ENCODE measurements around the gene TOX2. TPM values are rescaled to one million over a fixed set of nuclear protein-coding genes. Genes with fewer than 3 reads are reported as not detected.

The TOX2 gene
- total RNA-seq, 1 experiment from 2014 or later, result 117 TPM

DNA sequence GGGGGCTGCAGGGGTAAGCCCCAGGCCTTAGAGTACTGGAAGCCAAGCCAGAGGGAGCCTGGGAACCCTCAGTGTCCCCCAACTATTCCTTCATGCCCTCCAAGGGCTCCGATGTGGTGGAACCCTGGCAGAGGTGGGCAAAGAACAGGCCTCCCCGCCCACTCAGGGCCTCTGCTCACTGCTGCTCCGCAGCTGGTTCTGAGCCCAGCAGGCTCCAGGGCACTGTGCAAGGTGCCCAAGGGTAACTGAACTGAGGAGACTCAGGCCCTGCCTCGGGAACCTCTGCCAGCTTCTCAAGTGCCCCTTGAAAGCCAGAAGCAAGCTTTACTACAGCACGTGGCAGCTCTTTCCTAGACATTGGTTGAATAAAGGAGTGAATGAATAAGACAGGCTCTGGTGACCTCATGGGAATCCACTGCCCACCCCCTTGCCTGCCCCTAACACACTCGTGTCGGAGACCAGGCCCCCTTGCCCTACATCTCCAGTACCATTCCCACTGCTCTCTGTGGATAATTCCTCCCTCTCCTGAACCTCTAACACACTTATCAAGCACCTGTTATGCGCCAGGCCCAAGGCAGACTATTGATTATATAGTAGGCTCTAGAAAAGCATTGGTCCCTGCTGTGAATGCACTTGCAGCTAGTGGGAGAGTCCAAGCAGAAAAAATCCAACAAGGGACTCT is 55.0 kb downstream of the TOX2 start:
- TF ChIP-seq, protein P1, sequence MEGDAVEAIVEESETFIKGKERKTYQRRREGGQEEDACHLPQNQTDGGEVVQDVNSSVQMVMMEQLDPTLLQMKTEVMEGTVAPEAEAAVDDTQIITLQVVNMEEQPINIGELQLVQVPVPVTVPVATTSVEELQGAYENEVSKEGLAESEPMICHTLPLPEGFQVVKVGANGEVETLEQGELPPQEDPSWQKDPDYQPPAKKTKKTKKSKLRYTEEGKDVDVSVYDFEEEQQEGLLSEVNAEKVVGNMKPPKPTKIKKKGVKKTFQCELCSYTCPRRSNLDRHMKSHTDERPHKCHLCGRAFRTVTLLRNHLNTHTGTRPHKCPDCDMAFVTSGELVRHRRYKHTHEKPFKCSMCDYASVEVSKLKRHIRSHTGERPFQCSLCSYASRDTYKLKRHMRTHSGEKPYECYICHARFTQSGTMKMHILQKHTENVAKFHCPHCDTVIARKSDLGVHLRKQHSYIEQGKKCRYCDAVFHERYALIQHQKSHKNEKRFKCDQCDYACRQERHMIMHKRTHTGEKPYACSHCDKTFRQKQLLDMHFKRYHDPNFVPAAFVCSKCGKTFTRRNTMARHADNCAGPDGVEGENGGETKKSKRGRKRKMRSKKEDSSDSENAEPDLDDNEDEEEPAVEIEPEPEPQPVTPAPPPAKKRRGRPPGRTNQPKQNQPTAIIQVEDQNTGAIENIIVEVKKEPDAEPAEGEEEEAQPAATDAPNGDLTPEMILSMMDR (conservative IDR thresholded peaks at IDR 0.05; ENCODE audit: low read depth, low read length), result no peak
- no peak for TF ChIP-seq EZH2 (IDR thresholded peaks at IDR 0.05; ENCODE audit: borderline replicate concordance, low read depth, low read length, poor library complexity, severe bottlenecking)
- Histone ChIP-seq H3K27ac (ENCODE audit: low read depth, low read length, poor library complexity, severe bottlenecking) (no peak overlapping the region), H3K9me3 (ENCODE audit: low read depth, low read length, poor library complexity, severe bottlenecking) (no peaks in the 10 kb centered on the region), H3K4me3 (ENCODE audit: low read depth, low read length, poor library complexity, severe bottlenecking) (no peak overlapping the region), H3K36me3 (ENCODE audit: insufficient read depth, low read length, poor library complexity, severe bottlenecking) (no peaks in the 10 kb centered on the region), H3K27me3 (replicated peaks; ENCODE audit: insufficient read depth, low read depth, low read length, poor library complexity) (no peaks in the 10 kb centered on the region), H3K4me1 (ENCODE audit: insufficient read depth, low read length, poor library complexity, severe bottlenecking) (peaks cover 29% of the 10 kb centered on the region)
- BruUV-seq (replicated peaks), result no TSS peak
- intact Hi-C loops (cut with micrococcal nuclease; ENCODE audit: unreplicated experiment), result no loop called here
- no peak for DNase-seq (ENCODE audit: low spot score)
- POLR2A ChIA-PET (ENCODE audit: low non-redundant PET), result no interaction called here
- CTCF ChIA-PET, result no interaction called here

DNA sequence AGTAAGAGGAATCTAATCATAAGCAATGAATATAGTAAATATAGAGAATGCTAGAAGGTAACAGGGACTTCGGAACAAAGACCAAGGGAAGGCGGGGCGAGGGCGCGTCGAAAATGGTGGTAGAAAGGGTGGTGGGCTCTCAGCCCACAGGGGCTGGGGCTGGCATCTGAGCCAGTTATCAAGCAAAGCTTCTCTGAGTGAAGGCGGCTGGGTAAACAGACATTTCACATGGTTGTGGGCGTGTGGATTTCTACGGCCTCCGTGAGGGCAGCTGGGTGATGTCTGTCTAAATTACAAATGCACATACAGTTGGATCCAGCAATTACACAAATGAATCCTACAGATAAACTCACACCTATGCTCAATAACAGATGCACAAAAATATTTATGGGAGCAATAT is 56.6 kb downstream of the TOX2 start:
- TF ChIP-seq, protein P1 (conservative IDR thresholded peaks at IDR 0.05; ENCODE audit: low read depth, low read length), result no peak
- TF ChIP-seq EZH2 (IDR thresholded peaks at IDR 0.05; ENCODE audit: borderline replicate concordance, low read depth, low read length, poor library complexity, severe bottlenecking), result no peak
- no peaks in the 10 kb centered on the region for H3K9me3 ChIP-seq (ENCODE audit: low read depth, low read length, poor library complexity, severe bottlenecking)
- H3K27me3 ChIP-seq (replicated peaks; ENCODE audit: insufficient read depth, low read depth, low read length, poor library complexity), result no peaks in the 10 kb centered on the region
- H3K4me3 ChIP-seq (ENCODE audit: low read depth, low read length, poor library complexity, severe bottlenecking), result no peak overlapping the region
- no peak for DNase-seq (ENCODE audit: low spot score)
- peaks cover 10% of the 10 kb centered on the region for H3K36me3 ChIP-seq (ENCODE audit: insufficient read depth, low read length, poor library complexity, severe bottlenecking)
- POLR2A ChIA-PET (ENCODE audit: low non-redundant PET), result no interaction called here
- no TSS peak for BruUV-seq (replicated peaks)
- no peak overlapping the region for H3K27ac ChIP-seq (ENCODE audit: low read depth, low read length, poor library complexity, severe bottlenecking)
- peaks cover 20% of the 10 kb centered on the region for H3K4me1 ChIP-seq (ENCODE audit: insufficient read depth, low read length, poor library complexity, severe bottlenecking)
- intact Hi-C loops (cut with micrococcal nuclease; ENCODE audit: unreplicated experiment), result no loop called here
- CTCF ChIA-PET, result no interaction called here

DNA sequence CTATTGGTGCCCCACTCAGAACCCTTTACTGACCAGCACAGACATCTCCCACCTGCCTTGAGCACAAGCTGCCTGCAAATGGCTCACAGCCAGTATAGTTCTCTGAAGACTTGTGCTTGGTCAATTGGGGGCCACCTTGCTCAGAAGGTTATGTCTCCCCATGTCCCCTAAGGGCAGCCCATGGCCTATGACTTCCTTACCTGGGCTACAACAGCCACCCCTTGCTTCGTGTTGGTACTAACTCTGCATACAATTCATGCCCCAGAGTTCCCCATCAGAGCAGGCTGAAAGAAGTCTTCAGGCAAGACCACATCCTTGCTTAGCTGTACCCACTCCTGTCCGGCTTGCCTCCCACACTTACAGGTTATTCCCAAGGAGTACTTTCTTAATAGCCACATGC is 57.4 kb downstream of the TOX2 start:
- CTCF ChIA-PET, result no interaction called here
- POLR2A ChIA-PET (ENCODE audit: low non-redundant PET), result no interaction called here

More for the DNA sequence above, 57.4 kb downstream of the TOX2 start:
- Histone ChIP-seq H3K4me1 (ENCODE audit: insufficient read depth, low read length, poor library complexity, severe bottlenecking) (peaks cover 20% of the 10 kb centered on the region), H3K36me3 (ENCODE audit: insufficient read depth, low read length, poor library complexity, severe bottlenecking) (peaks cover 15% of the 10 kb centered on the region), H3K4me3 (ENCODE audit: low read depth, low read length, poor library complexity, severe bottlenecking) (no peak overlapping the region), H3K27ac (ENCODE audit: low read depth, low read length, poor library complexity, severe bottlenecking) (no peak overlapping the region), H3K9me3 (ENCODE audit: low read depth, low read length, poor library complexity, severe bottlenecking) (no peaks in the 10 kb centered on the region), H3K27me3 (replicated peaks; ENCODE audit: insufficient read depth, low read depth, low read length, poor library complexity) (no peaks in the 10 kb centered on the region)
- BruUV-seq (replicated peaks), result no TSS peak
- DNase-seq (ENCODE audit: low spot score), result no peak
- TF ChIP-seq EZH2 (IDR thresholded peaks at IDR 0.05; ENCODE audit: borderline replicate concordance, low read depth, low read length, poor library complexity, severe bottlenecking), result no peak
- TF ChIP-seq, protein P1 (conservative IDR thresholded peaks at IDR 0.05; ENCODE audit: low read depth, low read length), result no peak
- intact Hi-C loops (cut with micrococcal nuclease; ENCODE audit: unreplicated experiment), result no loop called here

Measured in A673 (cell line).